HG02970 (cell line): ENCODE measurements around the gene PRC1.

Source experiments
- ATAC-seq: cut with Tn5 transposase; IDR thresholded peaks from one replicate; pipeline ENCODE4 v1.9.1; 2021; ENCODE audit warnings: mild to moderate bottlenecking, moderate library complexity, moderate number of reproducible peaks; ENCODE audit not compliant: unreplicated experiment, low FRiP score

Gene PRC1

DNA sequence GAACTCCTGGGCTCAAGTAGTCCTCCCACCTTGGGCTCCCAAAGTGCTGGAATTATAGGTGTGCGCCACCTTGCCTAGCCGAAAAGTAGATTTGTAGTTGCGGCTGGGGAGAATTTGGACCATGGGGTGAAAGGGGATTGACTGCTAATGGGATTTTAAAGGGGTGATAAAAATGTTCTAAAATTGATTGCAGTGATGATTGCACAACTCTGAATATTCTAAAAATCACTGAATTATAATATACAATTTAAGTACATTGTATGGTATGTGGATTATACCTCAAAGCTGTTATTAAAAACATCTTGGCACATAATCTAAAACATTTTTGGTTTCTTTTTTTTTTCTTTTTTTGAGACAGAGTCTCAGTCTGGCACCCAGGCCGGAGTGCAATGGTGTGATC is 3.9 kb downstream of the PRC1 start:
- no peak for ATAC-seq

DNA sequence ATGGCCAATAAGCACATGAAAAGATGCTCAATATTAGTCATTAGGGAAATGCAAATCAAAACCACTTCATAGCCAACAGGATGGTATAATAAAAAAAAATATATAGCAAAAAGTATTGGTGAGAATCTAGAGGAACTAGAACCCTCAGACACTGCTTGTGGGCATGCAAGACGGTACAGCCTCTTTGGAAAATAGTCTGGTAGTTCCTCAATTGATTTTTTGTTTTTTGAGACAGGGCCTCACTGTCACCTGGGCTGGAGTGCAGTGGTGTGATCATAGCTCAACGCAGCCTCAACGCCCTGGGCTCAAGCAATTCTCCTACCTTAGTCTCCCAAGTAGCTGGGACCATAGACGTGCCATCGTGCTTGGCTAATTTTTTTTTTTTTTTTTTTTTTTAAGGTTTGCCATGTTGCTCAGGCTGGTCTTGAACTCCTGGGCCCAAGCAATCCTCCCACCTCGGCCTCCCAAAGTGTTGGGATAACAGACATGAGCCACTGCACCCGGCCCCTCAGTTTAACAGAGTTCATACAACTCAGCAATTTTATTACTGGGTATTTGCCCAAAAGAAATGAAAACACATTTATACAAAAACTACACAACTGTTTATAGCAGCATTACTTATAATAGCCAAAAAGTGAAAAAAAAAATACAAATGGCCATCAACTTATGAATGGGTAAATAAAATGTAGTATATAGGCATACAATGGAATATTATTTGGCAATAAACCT is 5.1 kb downstream of the PRC1 start:
- no peak for ATAC-seq

DNA sequence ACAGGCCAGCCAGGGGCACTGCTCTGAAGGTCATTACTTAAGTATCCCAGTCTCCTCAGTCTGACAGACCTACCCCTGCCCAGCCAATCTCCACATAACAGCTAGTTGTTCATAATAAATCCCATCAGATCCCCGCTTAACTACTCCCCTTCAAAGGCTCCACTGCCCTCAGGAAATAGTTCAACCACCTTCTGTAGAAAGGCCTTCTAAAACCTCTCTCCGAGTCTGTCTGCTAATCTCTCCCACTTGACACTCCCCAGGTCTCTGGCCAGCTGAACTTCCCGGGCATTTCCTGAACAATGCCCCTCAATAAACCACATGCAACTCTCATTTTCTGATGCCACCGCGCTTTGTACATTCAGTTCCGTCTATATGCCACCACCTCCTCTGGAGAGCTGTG is 6.0 kb downstream of the PRC1 start:
- ATAC-seq = no peak

DNA sequence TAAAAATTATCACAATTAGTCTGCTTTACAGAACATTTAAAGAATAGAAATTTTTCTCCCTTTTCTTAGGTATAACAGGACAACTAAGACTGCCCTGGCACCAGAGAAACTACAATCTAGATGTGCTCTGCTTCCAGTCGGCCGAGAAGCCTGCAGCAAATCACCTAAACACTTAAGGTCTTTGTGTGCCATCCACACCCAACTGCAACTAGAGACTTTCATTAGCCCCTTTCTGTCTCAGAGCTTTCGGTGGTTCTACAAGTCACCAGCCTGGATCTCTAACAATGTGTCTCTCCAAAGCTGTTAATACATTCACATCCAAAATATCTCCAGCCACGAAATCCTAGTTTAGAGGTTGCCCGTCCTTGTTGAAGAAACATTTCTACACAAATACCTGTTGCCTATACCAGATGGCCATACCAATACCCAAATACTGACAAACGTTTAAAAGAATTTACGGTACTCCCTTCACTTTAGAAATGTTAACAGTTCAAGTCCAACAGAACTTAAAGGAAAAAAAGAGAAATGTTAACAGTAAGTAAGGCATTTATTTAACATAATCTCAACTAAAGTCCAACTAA is 6.7 kb downstream of the PRC1 start:
- no peak for ATAC-seq

DNA sequence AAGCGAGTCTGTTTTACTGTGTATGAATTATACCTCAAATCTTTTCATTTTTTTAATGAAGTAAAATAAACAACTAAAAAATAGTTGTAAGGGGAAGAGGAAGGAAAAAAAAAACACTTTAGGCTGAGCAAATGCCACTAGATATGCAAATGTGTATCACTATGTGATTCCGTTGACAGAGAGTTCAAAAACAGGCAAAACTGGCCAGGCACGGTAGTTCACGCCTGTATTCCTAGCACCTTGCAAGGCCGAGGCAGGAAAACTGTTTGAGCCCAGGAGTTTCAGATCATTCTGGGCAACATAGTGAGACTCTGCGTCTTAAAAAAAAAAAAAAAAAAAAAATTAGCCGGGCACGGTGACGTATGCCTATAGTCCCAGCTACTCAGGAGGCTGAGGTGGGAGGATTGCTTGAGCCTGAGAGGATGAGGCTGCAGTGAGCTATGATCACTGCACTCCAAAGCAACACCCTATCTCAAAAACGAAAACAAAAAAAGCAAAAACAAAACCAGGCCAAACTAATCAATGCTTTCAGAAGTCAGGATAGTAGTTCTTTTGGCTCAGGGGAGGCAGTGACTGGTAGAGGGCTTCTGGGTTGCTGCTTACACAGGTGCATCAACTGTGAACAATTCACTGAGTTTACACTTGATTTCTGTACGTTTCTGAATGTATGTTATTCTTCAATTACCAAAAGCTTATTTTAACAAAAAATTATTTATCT is 7.4 kb downstream of the PRC1 start:
- no peak for ATAC-seq

DNA sequence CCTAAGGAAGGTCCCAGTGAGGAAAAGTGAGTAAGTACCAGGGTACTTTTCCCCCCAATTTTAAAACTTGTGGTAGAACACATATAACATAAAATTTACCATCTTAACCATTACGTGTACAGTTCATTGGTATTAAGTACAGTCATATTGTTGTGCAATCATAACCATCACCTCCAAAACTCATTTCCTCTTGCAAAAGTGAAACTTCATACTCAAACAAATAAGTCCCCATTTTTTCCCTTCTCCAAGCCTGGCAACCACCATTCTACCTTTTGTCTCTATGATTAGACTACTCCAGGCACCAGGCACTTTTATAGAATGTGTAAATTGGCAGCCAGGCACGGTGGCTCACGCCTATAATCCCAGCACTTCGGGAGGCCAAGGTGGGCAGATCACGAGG is 12.2 kb downstream of the PRC1 start:
- no peak for ATAC-seq

DNA sequence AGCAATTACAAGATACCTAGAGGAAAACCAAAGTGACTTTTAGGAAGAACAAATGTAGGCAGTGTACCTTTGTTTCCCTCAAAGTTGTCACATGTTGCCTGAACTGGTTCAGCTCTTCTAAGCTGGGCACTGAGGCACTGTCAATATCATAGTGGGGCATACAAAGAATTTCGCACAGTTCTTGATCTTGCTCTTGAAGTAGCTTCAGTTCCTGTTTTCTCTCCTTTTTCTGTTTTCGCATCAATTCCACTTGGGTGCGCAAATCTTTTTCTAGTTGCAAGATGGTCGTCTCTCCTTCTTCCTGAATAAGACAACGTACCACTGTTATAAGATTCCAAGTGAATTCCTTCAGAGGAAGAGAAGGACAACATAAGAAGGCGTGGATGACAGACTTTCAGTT is 12.7 kb downstream of the PRC1 start:
- ATAC-seq = no peak

DNA sequence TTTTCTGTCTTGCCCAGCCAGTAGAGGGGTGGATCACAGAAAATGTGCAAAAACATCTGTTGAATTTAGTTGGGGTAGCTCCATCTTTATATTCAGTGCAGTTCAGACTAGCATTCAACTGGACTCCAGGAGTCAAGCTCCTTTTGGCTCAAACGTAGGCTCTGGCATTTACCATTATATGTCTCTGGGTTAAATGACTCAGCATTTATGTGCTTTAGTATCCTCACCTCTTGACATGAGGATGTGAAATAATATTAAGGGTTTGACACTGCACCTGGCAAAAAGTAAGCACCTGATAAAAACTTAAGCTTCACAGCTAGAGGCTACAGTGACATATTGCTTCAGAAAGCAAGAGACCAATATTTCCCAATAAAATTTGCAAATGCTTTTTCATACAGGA is 14.8 kb downstream of the PRC1 start:
- no peak for ATAC-seq

DNA sequence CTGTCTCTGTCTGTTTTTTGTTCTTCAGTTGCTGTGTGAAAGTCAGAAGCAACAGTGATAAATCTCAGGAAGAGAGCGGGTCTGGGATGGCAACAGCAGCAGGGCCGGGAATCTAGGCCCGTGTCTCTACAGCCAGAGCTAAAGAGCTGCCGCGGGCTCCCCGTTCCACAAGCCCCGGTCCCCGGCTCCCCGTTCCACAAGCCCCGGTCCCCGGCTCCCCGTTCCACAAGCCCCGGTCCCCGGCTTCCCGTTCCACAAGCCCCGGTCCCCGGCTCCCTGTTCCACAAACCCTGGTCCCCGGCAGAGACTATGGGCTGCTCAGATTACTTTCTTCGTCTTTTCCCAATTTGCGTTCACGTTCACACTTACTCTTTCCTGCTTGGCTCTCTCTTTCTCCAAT is 20.1 kb downstream of the PRC1 start:
- ATAC-seq = no peak

DNA sequence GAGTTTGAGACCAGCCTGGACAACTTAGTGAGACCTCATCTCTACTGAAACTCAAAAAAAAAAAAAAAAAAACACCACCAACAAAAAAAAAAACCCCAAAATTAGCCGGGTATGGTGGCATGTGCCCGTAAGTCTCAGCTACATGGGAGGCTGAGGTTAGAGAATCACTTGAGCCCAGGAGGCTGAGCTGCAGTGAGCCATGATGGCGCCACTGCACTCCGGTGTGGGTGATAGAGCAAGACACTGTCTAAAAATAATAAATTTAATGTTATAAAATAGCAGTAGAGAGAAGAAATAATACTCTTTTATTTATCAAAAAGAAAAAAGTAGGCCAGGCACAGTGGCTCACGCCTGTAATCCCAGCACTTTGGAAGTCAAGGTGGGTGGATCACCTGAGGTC is 22.2 kb downstream of the PRC1 start:
- ATAC-seq = no peak

DNA sequence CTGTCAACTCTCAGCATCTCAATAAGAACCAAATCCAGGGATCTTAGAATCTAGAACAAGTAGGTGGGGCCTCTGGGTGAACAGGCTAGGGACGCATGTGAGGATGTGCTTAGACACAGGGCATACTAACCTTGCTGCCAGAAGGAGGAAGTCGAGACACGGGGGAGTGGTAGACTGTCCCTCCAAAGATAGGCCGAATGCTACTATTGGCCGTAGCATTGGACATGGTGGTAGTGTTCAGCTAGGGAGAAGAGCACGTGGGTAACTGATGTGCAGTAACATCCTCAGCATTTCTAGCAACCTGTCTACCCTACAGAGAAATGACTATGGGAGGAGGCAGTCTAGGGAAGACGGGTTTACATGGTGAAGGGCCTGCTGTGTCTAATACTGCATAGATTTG is 24.1 kb downstream of the PRC1 start:
- no peak for ATAC-seq

DNA sequence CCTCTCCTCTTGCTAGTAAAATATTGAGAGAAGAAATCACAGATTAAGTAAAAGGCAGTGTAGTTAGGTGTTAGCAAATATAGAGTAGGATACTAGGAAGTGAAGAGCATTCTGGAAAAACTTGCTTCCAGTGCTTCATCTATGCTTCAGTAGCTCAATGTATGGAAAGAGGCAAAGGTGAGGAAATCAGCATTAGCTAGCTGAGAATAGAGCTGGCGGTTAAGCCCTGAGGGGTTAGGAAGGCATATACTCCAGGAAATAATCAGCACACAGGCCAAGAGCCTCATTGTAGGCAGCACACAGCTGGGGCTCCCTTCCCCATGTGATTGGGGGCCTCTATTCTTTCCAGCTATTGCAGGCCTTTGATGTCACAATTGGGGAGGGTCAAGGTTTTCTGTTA is 25.9 kb downstream of the PRC1 start:
- no peak for ATAC-seq

DNA sequence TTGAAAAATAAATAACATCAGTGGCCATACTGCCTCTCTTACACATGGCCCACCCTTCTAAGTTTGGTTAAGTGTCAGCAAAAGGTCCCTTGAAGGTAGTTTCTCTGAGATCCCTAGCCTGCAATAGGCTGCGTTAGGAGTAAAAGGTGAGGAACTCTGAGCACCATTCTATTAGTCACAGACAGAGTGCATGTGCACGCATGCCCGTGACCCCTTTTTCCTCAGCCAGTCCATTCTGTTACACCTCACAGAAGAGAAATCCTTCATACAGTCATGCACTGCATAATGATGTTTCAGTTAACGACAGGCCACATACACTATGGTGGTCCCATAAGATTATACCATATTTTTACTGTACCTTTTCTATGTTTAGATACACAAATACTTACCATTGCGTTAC is 27.1 kb downstream of the PRC1 start:
- ATAC-seq = no peak

DNA sequence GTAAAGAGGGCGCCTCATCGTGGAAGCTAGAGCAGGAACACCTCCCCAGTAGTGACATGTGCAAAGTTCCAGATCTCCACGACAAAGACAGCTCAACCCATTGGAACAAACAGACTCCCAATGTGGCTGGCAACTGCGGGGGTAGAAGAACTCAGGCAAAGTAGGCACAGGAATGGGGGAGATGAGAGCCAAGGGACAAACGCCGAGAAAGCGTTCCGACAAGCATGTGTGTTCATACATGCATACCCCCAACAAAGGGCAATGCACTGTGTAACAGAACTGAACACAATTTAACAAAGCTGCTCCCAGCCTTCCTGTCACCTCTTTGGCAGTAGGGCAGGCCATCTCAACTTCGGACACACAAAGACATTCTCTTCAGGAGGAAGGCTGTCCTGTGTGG is 28.1 kb downstream of the PRC1 start:
- ATAC-seq = no peak

DNA sequence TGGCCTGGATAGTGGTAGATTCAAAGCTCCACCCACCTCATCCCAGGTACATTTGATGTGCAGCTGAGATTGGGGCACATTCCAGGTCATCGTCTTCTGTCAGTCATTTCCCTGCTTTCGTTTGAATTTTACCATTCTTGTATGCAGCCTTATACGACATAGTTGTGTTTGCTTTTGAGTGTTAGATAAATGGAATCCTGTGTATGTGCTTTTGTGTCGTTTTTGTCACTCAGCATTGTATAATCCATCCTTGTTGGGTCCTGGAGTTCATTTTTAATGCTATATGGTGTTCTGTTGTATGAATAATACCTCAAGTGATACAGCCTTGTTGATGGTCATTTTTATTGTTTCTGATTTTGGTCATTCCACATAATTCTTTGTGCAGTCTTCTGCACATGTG is 32.3 kb downstream of the PRC1 start:
- ATAC-seq = no peak

DNA sequence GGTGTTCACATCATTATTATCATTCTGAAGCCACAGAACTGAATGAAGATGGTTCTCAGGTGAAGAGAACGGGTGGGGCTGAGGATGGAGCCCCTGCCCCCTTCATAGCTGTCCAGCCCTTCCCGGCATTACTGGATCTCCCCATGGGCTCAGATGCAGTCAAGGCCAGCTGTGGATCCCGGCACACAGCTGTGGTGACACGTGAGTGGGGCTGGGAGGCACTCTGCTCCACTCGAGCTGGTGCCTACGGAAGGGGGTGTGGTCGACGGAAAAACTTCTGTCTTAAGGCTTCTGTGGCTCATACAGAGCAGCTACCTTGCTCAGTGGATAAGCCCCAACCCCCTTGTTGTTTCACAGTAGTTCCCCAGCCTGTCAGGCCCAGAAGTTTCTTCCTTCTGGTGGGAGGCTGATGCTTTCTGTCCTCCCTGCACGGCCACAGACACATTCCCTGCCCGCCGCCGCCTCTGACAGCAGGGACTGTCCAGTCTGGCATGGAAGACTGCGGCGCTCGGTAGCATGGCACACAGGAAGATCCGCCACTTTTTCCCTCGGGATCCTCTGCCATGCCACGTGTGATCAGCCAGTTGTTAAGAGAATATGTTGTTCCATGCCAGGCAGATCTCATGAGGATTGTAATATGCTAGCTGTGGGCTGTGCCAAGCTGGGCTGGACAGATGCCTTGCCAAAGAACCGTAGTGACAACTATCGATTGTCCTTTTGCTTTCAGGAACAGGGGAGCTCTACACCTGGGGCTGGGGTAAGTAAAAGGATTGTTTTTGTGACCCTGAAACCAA is 33.8 kb downstream of the PRC1 start:
- no peak for ATAC-seq

DNA sequence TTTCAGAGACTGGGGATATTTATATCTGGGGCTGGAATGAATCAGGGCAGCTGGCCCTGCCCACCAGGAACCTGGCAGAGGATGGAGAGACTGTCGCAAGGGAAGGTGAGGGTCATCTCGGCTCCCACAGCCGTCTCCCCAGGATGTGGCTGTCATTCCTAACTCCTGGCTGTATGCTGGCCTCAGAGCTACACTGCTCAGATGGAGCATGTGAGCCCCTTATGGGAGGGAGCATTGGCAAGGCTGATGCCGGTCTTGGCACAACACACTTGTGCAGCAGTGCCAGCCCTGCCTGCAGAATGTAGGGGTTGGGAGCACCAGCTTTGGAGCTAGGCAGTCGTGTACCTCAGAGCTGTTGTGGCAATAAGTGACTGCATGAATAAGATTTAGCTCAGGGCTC is 34.4 kb downstream of the PRC1 start:
- no peak for ATAC-seq

DNA sequence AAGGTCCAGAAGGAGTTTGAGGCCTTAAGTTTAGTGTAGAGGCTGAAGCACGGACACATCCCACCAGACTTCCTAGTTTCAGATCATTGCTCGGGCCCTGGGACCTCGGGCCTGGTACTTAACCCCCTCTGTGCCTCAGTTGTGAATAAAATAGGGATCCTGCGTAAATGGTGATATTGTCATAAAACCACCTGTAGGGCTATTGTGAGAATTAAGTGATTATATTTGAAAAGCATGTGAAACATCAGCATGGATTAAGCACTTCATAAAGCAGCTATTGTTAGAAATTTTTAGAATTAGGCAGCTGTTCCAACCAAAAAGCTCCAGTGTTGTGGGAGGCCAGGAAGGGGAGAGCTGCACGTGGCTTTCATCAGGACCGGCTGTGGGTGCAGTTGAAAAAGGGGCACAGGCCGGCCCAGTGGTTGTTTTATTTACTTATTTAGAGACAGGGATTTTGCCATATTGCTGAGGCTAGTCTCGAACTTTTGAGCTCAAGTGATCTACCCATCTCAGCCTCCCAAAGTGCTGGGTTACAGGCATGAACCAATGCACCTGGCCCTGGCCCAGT is 35.2 kb downstream of the PRC1 start:
- ATAC-seq = no peak

DNA sequence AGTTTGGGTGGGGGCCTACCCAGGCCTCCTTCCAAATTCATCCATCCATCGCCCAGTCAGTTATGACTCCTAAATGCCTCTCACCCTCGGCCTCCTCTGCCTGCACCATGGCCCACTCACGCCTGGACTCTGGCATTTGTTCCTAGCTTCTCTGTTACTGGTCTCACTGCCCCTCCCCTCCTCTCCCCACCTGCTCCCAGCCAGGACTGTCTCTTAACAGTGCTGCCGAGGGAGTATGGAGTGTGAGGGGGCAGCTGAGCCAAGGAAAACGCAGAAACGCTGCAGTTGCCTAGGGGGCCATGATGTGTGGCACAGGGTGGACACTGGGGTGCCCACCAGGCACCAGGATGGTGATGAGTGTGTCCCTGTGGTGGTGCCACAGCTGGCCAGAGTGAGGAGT is 36.5 kb downstream of the PRC1 start:
- ATAC-seq = no peak

DNA sequence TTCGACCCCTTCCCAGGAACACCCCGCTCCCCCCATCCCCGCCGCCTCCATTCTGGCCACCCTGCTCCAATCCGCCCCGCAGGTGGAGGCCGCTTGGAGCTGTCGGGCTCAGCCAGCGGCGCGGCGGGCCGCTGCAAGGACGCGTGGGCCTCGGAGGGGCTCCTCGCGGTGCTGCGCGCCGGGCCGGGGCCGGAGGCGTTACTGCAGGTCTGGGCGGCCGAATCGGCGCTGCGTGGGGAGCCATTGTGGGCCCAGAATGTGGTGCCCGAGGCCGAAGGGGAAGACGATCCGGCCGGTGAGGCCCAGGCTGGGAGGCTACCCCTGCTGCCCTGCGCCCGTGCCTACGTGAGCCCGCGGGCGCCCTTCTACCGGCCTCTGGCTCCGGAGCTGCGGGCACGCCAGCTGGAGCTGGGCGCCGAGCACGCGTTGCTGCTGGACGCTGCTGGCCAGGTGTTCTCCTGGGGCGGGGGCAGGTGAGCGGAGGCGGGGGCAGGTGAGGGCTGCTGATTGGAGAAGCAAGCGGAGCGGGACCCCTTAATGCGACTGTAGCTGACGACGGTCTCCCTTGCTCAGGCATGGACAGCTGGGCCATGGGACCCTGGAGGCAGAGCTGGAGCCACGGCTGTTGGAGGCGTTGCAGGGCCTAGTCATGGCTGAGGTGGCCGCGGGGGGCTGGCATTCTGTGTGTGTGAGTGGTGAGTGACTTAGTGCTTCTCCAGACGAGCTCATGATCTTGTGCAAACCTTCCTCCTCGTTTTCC is 37.1 kb downstream of the PRC1 start:
- no peak for ATAC-seq
